Bronchial epithelial cell (primary cell): ENCODE measurements around the gene CCNK. TPM values are rescaled to one million over a fixed set of nuclear protein-coding genes. Genes with fewer than 3 reads are reported as not detected.
A peak's percentile ranks its signal among the peaks of the same experiment; 100 is the strongest.

ENCODE experiments used
- DNase-seq: peaks from one replicate; pipeline ENCODE4 v3.0.0-alpha.2; 2010; ENCODE audit warnings: low read depth
- FAIRE-seq: peaks from 2 replicates; lab custom pipeline; 2011; peaks lifted over from hg19 to GRCh38; lab: Jason Lieb, UNC
- H3K27me3 ChIP-seq: 2 replicates; pipeline ENCODE4 v1.5.1; 2011; ENCODE audit warnings: low read length; ENCODE audit not compliant: control insufficient read depth, insufficient read depth
- H3K36me3 ChIP-seq: 2 replicates; pipeline ENCODE4 v1.5.1; 2011; ENCODE audit warnings: low read length; ENCODE audit not compliant: control insufficient read depth, insufficient read depth
- H3K4me3 ChIP-seq: 2 replicates; pipeline ENCODE4 v1.5.1; 2011; ENCODE audit warnings: mild to moderate bottlenecking, low read depth, low read length, control low read depth
- total RNA-seq: library from RNA; depleted of rRNA; stranded (reverse); fragments of >200 nt; gene quantifications from 2 replicates; pipeline ENCODE4 v1.2.1, GENCODE V29; 2014
- TF ChIP-seq, protein P1 (sequence below): IDR thresholded peaks from 2 replicates; pipeline ENCODE4 v1.5.1; 2011; ENCODE audit warnings: mild to moderate bottlenecking, moderate library complexity, low read length, control low read depth, inconsistent platforms; ENCODE audit not compliant: insufficient read depth, severe bottlenecking

CCNK gene
- total RNA-seq, 1 donor from 2014 or later: 18.4 TPM

DNA sequence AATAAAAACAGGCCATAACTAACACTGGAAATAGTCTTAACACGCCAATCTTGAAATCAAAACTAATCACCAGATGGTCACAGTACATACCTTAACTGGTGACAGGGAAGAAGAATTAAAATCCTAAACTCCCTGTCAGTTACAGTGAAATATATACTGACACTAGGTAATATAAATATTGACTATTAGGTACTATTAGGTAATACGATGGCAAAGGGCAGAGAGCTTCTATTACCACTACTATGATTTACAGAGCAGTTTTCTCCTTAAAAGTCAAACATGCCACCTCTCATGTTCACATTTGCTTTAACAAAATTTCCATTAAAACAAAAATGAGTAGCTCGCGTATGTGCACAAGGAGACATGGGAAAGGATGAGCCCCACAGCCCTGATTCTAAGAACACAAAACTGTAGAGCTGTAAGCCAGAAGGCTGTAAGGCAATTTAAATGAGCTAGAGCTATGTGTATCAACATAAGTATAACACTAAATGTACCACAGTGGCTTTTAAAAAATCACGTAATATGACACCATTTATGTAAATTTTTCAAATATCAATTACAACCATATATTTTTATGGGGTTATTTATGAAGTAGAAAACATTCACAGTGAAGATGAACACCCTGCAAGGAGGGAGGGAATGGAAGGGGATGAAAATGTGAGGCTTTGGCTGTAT, 19.7 kb upstream of the CCNK start:
- no peak for DNase-seq
- Histone ChIP-seq H3K36me3 (peaks cover 11% of the 10 kb centered on the region), H3K4me3 (no peak overlapping the region), H3K27me3 (no peaks in the 10 kb centered on the region)
- TF ChIP-seq, protein P1, sequence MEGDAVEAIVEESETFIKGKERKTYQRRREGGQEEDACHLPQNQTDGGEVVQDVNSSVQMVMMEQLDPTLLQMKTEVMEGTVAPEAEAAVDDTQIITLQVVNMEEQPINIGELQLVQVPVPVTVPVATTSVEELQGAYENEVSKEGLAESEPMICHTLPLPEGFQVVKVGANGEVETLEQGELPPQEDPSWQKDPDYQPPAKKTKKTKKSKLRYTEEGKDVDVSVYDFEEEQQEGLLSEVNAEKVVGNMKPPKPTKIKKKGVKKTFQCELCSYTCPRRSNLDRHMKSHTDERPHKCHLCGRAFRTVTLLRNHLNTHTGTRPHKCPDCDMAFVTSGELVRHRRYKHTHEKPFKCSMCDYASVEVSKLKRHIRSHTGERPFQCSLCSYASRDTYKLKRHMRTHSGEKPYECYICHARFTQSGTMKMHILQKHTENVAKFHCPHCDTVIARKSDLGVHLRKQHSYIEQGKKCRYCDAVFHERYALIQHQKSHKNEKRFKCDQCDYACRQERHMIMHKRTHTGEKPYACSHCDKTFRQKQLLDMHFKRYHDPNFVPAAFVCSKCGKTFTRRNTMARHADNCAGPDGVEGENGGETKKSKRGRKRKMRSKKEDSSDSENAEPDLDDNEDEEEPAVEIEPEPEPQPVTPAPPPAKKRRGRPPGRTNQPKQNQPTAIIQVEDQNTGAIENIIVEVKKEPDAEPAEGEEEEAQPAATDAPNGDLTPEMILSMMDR: no peak
- FAIRE-seq: no peak

DNA sequence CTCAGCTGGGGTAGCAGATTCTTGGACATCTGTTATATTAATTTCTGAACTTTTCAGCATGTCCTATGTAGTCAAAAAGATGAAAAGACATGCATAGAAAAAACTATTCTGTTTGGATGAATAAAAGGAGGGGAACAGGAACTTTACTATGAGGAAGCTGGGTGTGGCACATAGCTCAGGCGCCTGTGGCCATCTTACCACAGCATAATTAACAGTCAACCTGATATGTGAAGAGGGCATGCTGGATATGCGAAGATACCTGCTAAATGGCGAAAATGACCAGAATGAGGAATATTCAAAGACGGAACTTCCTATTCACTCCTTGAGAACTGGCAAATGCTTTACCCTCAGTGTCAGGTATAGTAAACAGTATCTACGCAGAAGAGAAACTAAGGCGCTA, 19.0 kb upstream of the CCNK start:
- DNase-seq (peak; percentile 32), FAIRE-seq (peak; percentile 88)
- no peak overlapping the region for H3K4me3 ChIP-seq
- H3K36me3 ChIP-seq: peaks cover 9% of the 10 kb centered on the region
- H3K27me3 ChIP-seq: no peaks in the 10 kb centered on the region
- TF ChIP-seq, protein P1: no peak

DNA sequence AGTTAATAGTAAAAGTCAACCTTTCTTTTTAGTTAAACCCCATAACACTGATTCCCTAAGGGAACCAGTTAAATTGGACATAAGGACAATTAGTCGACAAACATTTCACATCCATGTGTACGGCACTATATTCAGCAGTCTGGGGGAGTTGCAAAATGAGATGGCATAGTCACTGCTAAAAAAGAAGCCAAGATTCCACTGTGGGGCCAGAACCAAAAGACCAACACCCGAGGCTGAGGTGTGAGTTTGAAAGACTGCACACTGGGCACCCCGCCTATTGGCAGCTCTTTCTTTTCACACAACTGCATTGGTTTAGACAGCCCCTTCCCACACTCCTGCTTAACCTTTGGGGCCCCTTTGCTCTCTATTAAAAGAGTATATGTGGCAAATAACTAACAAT, 17.2 kb upstream of the CCNK start:
- Histone ChIP-seq H3K4me3 (no peak overlapping the region), H3K36me3 (peaks cover 5% of the 10 kb centered on the region), H3K27me3 (no peaks in the 10 kb centered on the region)
- FAIRE-seq (no peak), DNase-seq (no peak)
- TF ChIP-seq, protein P1: no peak

DNA sequence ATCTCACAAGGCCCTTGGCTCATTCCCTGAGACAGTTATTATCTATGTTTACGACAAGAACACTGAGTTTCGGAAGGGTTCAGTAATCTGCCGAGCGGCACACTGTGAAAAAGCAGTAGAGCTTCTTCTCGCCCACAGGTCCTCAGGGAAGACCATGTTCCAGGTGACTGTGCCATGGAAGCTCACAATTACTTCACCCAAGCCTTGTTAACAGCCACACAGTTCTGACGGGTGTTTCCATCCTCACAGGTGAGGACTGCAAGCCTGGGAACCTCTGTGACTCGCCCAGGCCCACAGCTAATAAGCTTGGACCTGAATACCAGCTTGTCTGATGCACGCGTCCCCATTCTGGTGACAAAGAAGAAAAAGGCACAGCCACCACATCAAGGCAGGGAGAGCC, 15.9 kb upstream of the CCNK start:
- FAIRE-seq (no peak), DNase-seq (no peak)
- peaks cover 5% of the 10 kb centered on the region for H3K36me3 ChIP-seq
- H3K27me3 ChIP-seq: no peaks in the 10 kb centered on the region
- no peak overlapping the region for H3K4me3 ChIP-seq
- TF ChIP-seq, protein P1: no peak

DNA sequence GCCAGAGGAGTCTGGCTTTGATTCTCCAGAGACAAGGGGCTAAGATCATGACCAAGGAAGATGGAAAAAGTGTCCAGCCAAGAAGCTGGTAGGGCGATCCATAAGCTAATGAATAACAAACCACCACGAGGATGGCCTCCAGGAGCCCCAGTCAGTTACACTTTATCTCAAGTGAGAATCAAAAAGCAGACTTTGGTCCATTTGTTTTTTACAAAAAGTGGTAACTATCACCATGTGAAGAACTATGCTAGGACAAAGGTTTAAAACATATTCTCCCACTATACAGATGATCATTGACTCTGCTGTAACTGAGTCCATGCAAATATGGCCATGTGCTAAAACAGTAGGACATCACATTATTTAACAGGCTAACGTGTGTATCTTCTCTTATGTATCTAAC, 14.5 kb upstream of the CCNK start:
- TF ChIP-seq, protein P1: no peak
- Histone ChIP-seq H3K27me3 (no peaks in the 10 kb centered on the region), H3K36me3 (peaks cover 5% of the 10 kb centered on the region), H3K4me3 (no peak overlapping the region)
- no peak for FAIRE-seq
- no peak for DNase-seq

DNA sequence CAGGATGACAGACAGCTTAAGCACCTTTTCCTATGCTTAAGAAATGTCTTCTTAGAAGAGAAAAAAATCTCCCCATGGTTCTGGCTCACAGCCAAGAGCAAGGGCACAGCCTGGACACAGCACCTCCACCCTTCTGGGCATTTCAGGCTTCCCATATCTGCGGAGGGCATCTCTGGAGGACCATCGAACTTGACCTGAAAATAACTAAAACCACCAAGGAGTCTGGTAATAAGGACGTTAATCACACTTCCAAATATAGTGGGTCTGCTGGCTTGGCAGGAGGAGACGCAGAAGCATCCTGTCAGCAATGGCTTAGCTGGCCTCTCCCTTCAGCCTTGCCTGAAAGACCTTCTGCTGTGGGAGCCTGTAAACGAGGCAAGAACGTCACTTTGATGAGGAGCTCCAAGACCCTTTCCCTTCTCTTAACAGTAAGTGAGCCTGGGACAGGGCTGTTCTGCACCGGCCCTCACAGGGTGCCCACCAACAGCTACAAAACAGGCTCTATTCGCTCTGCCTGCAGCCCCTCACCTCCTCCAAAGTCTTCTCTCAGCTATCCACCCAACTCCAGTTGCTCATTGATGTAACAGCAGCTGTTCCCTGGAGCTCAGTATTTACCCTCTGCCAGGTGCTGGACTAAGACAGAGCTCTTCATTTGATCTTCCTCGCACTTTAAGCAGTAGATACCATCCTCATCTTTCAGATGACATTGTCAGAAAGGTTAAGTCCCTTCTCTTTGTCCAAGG, 13.7 kb upstream of the CCNK start:
- DNase-seq (no peak), FAIRE-seq (no peak)
- Histone ChIP-seq H3K4me3 (no peak overlapping the region), H3K36me3 (peaks cover 5% of the 10 kb centered on the region), H3K27me3 (no peaks in the 10 kb centered on the region)
- TF ChIP-seq, protein P1: no peak
